Measurements from ENCODE around the gene CMTM6. TPM values are rescaled to one million over a fixed set of nuclear protein-coding genes. Genes with fewer than 3 reads are reported as not detected.
"Not testable (repeated sequence)": the region's sequence is repeated elsewhere in the genome, so short reads cannot be mapped to it uniquely, and the experiment has no call there.

The CMTM6 gene
- total and polyA plus RNA-seq, 2 donors = 42.2 to 123 TPM

DNA sequence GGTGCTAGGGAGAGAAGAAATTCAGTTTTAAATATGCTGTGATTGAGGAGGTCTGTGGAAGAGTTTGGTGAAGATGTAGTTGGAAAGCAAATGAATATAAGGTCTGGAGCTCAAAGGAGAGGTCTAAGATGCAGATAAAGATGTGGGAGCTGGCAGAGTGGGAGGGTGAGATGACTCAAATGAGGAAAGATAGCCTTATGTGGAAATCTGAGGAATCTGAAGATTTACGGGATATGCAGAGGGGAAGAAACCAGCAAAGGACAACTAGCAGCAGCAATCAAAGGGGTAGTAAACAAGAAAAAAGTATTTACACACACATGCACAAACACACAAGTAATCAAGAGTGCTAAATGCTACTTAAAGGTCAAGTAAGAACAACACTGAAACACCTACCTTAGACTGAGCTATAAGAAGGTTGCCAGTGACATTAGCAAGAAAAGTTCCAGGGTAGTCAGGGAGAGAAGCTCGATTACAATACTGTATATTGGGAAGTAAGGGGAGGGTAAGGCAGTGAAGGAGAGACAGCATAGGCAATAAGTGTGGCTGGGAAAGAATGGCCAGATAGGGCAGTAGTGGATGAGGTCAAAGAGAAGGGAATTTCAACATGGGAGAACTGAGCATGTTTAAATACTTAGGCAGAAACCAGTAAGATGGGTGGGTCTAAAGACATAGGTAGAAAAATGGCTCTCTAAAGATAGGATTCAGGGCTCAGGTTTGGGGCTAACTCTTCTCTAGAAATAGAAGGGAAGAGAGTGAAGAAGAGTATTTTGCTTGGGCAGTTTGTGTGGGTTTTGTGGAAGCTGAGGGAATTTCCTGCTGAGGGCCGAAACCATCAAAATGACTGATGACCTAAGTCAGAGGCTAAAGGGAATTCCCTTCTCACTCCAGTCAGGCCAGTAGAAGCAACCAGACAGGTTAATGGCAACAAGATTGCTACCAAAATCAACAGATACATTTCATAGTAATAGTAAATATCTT lies 8.9 kb downstream of the CMTM6 start:
- WGBS = 61% methylated on average over 3 of the region's 3 CpGs
- Histone ChIP-seq H3K36me3 (ENCODE audit: insufficient read depth) (no peaks in the 10 kb centered on the region), H3K4me3 (ENCODE audit: low read depth, low read length) (no peak overlapping the region), H3K4me1 (ENCODE audit: insufficient read depth) (no peaks in the 10 kb centered on the region), H3K27ac (ENCODE audit: low read depth) (no peak overlapping the region)
- DNase-seq (ENCODE audit: extremely low spot score) = no peak

DNA sequence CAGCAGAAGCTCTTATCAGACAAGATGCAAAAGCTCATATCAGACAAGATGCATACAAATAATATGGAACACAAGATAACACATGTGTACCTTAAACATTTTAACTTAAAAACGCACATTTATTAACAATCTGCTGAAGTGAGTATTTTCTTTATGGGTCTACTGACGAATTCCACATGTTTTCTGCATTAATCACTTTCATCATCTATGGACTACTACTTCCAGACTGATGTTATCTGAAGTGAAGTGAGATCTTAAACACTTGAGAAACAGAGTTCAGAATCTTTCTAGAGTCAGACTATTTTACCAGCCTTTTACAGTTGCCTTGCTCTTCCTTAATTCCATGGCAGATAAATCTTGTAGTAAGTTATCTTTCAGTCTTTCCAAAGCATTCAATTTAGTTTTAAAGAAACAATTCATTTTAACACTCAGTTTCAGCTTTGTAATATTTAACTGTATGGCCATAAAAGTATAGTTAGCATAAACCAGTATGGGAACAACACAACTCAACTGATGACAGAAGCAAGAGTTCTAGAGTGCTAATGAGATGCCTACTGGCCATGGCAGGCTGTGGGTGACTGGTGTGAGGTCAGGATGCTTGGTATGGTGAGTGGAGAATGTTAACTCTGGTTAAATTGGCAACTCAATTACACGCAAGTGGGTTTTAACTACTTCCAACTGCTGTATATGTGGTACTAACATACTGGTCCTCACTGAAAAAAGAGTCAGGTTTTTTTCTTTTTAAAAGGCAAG lies 9.8 kb downstream of the CMTM6 start:
- H3K27ac ChIP-seq (ENCODE audit: low read depth) = no peak overlapping the region
- H3K4me3 ChIP-seq (ENCODE audit: low read depth, low read length) = no peak overlapping the region
- DNase-seq (ENCODE audit: extremely low spot score) = no peak
- 73% methylated on average over 3 of the region's 3 CpGs for WGBS
- H3K36me3 ChIP-seq (ENCODE audit: insufficient read depth) = no peaks in the 10 kb centered on the region
- no peaks in the 10 kb centered on the region for H3K4me1 ChIP-seq (ENCODE audit: insufficient read depth)

GRCh38 chr3:32488474-32489008 lies 14.1 kb downstream of the CMTM6 start:
- Histone ChIP-seq H3K4me1 (ENCODE audit: insufficient read depth) (no peaks in the 10 kb centered on the region), H3K27ac (ENCODE audit: low read depth) (no peak overlapping the region), H3K4me3 (ENCODE audit: low read depth, low read length) (no peak overlapping the region), H3K36me3 (ENCODE audit: insufficient read depth) (peaks cover 2% of the 10 kb centered on the region)
- 48% methylated on average over 3 of the region's 3 CpGs for WGBS
- DNase-seq (ENCODE audit: extremely low spot score) = no peak

GRCh38 chr3:32487781-32488473 lies 14.7 kb downstream of the CMTM6 start:
- H3K27ac ChIP-seq (ENCODE audit: low read depth) = no peak overlapping the region
- H3K36me3 ChIP-seq (ENCODE audit: insufficient read depth) = peaks cover 2% of the 10 kb centered on the region
- WGBS = 45% methylated on average over 3 of the region's 3 CpGs
- no peak for DNase-seq (ENCODE audit: extremely low spot score)
- no peak overlapping the region for H3K4me3 ChIP-seq (ENCODE audit: low read depth, low read length)
- no peaks in the 10 kb centered on the region for H3K4me1 ChIP-seq (ENCODE audit: insufficient read depth)

GRCh38 chr3:32484436-32484835 lies 18.2 kb downstream of the CMTM6 start:
- Histone ChIP-seq H3K27ac (ENCODE audit: low read depth) (no peak overlapping the region), H3K4me3 (ENCODE audit: low read depth, low read length) (no peak overlapping the region), H3K4me1 (ENCODE audit: insufficient read depth) (no peaks in the 10 kb centered on the region), H3K36me3 (ENCODE audit: insufficient read depth) (peaks cover 4% of the 10 kb centered on the region)
- WGBS = 88% methylated on average over 6 of the region's 6 CpGs
- no peak for DNase-seq (ENCODE audit: extremely low spot score)

DNA sequence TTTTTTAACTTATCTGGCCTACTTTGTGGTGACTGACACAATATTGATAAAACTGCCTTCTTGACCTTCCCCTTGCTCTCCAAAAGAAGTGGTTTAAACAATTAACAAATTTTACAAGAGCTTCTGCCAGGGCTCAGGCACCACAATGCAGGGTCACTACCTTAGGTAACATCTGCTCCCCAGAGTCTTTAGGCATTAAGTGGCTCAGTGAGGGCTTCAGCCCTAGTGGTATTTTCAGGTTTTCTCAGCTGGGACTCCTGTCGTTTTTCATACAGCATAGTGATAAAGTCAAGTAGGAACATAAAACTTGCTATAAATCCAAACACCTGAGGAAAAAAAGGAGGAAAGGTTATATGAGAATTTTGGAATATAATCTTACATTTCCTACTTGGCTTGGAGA lies 18.9 kb downstream of the CMTM6 start:
- H3K4me3 ChIP-seq (ENCODE audit: low read depth, low read length) = no peak overlapping the region
- no peak for DNase-seq (ENCODE audit: extremely low spot score)
- H3K36me3 ChIP-seq (ENCODE audit: insufficient read depth) = peaks cover 4% of the 10 kb centered on the region
- WGBS = 46% methylated on average over 1 of the region's 1 CpG
- H3K27ac ChIP-seq (ENCODE audit: low read depth) = no peak overlapping the region
- H3K4me1 ChIP-seq (ENCODE audit: insufficient read depth) = no peaks in the 10 kb centered on the region

DNA sequence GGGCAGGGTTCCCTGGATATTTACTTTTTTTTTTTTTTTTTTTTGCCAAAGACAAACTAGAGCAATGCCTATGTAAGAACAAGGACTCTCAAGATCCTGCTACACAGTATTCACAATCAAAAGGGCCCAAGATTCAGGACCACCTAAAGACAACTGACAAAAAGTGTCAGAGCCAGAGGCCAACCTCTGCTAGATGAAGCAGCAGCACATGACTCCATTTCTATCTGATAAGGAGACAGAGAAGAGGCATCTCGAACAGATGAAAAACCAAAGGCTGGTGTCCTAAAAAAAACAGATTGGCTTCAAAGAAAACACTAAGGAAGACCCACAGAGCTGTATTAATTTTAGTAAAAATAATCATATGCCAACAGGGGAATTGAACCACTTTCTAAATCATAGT lies 20.0 kb downstream of the CMTM6 start:
- Histone ChIP-seq H3K4me1 (ENCODE audit: insufficient read depth) (no peaks in the 10 kb centered on the region), H3K27ac (ENCODE audit: low read depth) (no peak overlapping the region), H3K4me3 (ENCODE audit: low read depth, low read length) (no peak overlapping the region), H3K36me3 (ENCODE audit: insufficient read depth) (peaks cover 4% of the 10 kb centered on the region)
- DNase-seq (ENCODE audit: extremely low spot score) = no peak
- WGBS = 77% methylated on average over 1 of the region's 1 CpG

DNA sequence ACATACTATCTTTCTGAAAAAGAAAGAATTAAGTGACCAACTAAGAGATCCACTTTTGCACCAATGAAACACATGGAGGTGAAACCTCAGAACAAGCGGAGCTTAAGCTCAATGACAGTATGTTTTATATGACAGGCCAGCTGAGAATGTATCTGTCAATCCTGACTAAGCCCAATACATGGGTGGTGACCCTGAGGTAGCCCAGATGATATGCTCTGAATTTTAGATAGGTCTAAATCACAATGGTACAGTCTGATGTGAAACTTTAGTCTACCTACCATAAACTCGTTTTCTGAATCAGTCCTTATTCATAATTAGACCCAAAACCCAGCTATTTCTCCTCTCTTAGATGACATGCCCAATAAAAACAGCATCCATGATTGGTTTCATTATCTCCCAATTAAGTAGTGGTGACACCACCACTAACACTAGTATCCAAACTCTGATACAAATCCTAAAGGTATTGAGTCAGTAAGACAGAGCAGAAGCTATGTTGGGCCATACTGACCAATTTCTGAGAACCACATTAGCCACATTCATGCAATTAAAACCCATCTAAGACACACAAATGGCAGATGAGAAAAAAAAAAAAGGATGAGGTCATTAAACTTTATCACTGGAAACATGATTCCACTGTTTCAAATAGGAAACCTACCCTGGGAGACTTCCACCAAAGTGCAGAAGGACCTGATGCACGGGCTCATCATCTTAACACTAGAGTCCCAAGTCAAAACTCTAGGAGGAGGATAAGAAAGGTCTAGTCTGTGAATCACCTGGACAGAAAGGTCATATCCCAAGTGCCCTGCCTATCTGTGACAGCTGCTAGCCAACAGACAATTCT lies 20.6 kb downstream of the CMTM6 start:
- H3K4me3 ChIP-seq (ENCODE audit: low read depth, low read length) = no peak overlapping the region
- DNase-seq (ENCODE audit: extremely low spot score) = no peak
- peaks cover 4% of the 10 kb centered on the region for H3K36me3 ChIP-seq (ENCODE audit: insufficient read depth)
- no peaks in the 10 kb centered on the region for H3K4me1 ChIP-seq (ENCODE audit: insufficient read depth)
- WGBS = 92% methylated on average over 3 of the region's 3 CpGs
- H3K27ac ChIP-seq (ENCODE audit: low read depth) = no peak overlapping the region

DNA sequence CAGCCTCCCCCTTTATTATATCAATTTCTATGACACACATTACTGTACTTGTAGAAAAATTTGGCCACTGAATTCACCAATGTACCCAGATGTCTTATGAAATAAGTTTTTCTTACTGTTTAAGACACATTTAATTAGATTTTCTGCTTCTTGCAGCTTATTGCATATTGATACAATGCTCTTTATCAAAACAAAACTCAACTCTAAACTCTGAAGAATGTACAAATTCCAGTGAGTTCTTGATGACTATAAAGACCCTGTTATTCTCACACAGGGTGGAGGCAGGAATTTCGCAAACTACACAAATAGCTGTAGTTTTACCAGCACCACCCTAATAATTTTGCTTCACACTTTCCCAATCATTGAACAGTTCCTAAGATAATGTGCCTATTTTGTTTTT lies 22.0 kb downstream of the CMTM6 start:
- peaks cover 2% of the 10 kb centered on the region for H3K36me3 ChIP-seq (ENCODE audit: insufficient read depth)
- no peak overlapping the region for H3K4me3 ChIP-seq (ENCODE audit: low read depth, low read length)
- no peak for DNase-seq (ENCODE audit: extremely low spot score)
- no peaks in the 10 kb centered on the region for H3K4me1 ChIP-seq (ENCODE audit: insufficient read depth)
- no peak overlapping the region for H3K27ac ChIP-seq (ENCODE audit: low read depth)
- 86% methylated on average over 1 of the region's 1 CpG for WGBS

DNA sequence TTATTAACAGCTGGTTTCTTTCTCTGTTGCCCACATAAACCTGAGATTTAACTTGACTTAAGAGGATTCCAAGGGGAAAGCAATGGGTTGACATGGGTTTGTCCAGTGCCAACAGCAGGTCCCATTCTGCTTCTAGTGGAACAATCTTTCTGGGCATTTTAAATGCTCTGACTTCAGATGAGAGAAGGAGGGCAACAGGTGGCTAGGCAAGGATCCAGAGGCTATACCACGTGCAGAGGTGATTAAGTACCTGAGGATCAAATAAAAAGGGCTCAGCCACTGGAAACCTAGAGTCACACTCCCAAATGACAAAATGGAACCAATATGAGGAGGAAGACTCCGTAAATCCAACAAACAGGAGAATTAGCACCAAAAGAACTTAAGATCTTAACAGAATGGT lies 28.5 kb downstream of the CMTM6 start:
- DNase-seq (ENCODE audit: extremely low spot score) = no peak
- WGBS = 90% methylated on average over 2 of the region's 2 CpGs
- H3K36me3 ChIP-seq (ENCODE audit: insufficient read depth) = no peaks in the 10 kb centered on the region
- no peaks in the 10 kb centered on the region for H3K4me1 ChIP-seq (ENCODE audit: insufficient read depth)
- H3K4me3 ChIP-seq (ENCODE audit: low read depth, low read length) = no peak overlapping the region
- no peak overlapping the region for H3K27ac ChIP-seq (ENCODE audit: low read depth)

DNA sequence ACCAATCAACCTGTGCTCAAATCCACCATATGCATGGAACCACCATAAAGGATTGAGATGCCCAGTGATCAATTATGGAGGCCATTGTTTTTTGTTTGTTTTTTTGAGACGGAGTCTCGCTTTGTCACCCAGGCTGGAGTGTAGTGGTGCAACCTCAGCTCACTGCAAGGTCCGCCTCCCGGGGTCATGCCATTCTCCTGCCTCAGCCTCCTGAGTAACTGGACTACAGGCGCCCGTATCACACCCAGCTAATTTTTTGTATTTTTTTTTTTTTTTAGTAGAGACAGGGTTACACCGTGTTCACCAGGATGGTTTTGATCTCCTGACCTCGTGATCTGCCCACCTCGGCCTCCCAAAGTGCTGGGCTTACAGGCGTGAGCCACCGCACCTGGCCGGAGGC lies 30.5 kb downstream of the CMTM6 start:
- not testable (repeated sequence) for DNase-seq (ENCODE audit: extremely low spot score); H3K36me3 ChIP-seq (ENCODE audit: insufficient read depth); H3K4me1 ChIP-seq (ENCODE audit: insufficient read depth); H3K4me3 ChIP-seq (ENCODE audit: low read depth, low read length); H3K27ac ChIP-seq (ENCODE audit: low read depth)
- 94% methylated on average over 12 of the region's 12 CpGs for WGBS

GRCh38 chr3:32471246-32471645 lies 31.4 kb downstream of the CMTM6 start:
- Histone ChIP-seq H3K4me1 (ENCODE audit: insufficient read depth) (no peaks in the 10 kb centered on the region), H3K36me3 (ENCODE audit: insufficient read depth) (no peaks in the 10 kb centered on the region), H3K4me3 (ENCODE audit: low read depth, low read length) (no peak overlapping the region), H3K27ac (ENCODE audit: low read depth) (no peak overlapping the region)
- WGBS = 91% methylated on average over 3 of the region's 3 CpGs
- DNase-seq (ENCODE audit: extremely low spot score) = no peak

DNA sequence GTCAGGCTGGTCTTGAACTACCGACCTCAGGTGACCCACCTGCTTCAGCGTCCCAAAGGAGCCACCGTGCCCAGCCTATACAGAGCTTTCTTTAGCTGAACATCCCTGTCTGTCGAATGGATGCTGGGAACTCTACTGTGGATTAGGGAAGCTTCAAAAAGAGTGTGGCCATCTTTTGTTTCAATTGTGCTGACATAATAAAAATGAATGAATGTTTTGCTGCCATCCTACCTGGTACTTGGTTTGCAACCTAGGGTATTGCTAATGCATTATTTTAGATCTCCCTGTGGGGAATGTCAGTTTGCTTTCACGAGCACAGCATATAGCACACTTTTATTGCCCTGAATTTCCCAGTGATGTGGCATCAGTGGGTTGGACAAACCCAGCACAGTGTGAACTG lies 32.3 kb downstream of the CMTM6 start:
- WGBS = 95% methylated on average over 5 of the region's 5 CpGs
- DNase-seq (ENCODE audit: extremely low spot score) = no peak
- no peak overlapping the region for H3K27ac ChIP-seq (ENCODE audit: low read depth)

More for the DNA sequence above, 32.3 kb downstream of the CMTM6 start:
- Histone ChIP-seq H3K4me1 (ENCODE audit: insufficient read depth) (no peaks in the 10 kb centered on the region), H3K4me3 (ENCODE audit: low read depth, low read length) (no peak overlapping the region), H3K36me3 (ENCODE audit: insufficient read depth) (no peaks in the 10 kb centered on the region)
